Mucosa of gallbladder (tissue), 1 donor: ENCODE data around the gene WT1. TPM values are rescaled to one million over a fixed set of nuclear protein-coding genes. Genes with fewer than 3 reads are reported as not detected.
"Not testable (repeated sequence)": the region's sequence is repeated elsewhere in the genome, so short reads cannot be mapped to it uniquely, and the experiment has no call there.

Source experiments
- DNase-seq: peaks from one replicate; pipeline ENCODE4 v3.0.0-alpha.2; 2020; ENCODE audit warnings: low spot score
- total RNA-seq: library from RNA; stranded (reverse); gene quantifications from one replicate; pipeline ENCODE4 v1.2.1, GENCODE V29; 2021
- donor health status: DM: no; HTN: no; CAD: no.

Gene WT1
- 0.17 TPM for total RNA-seq

DNA sequence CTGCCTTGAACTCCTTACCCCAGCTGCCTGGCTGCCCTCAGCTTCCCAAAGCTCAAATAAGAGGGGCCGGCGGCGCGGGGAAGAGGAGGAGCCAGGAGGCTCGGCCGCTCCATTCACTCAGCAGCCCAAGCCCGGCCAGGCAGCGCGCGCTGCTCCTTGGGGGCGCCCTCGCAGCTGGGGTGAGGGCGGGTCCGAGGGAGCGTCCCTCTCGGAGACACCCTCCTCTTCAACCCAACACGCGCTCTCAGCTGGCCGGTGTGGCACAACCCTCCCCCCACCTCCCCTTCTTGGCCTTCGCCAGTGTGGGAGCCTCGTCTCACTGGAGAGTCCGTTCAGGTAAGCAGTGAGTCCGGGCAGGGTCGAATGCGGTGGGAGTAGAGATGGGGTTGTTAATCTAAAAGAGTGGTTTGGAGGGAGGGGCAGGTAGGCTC, at the start of gene WT1:
Gene WT1 (minus strand): TSS at position 29 of the 431 bp plus-strand sequence.
- DNase-seq = no peak

DNA sequence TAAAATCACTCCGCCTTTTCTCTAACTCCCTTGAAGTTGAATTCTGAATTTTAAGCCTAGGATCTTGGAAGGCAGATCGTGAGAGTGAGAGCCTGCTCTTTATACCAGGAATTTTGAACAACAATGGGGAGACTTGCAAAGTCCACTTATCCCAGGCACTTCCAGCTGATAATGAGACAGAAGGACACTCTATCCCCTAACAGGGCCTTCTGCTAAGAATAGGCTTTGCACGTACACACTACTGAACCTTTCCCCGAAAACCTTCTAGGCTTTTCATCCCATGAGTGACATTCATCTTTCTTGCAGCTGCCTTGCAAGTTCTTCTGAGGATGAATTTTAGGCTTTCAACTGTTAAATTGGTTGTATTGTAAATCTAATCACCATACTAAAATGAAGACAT, 44.0 kb upstream of the WT1 start:
- no peak for DNase-seq

DNA sequence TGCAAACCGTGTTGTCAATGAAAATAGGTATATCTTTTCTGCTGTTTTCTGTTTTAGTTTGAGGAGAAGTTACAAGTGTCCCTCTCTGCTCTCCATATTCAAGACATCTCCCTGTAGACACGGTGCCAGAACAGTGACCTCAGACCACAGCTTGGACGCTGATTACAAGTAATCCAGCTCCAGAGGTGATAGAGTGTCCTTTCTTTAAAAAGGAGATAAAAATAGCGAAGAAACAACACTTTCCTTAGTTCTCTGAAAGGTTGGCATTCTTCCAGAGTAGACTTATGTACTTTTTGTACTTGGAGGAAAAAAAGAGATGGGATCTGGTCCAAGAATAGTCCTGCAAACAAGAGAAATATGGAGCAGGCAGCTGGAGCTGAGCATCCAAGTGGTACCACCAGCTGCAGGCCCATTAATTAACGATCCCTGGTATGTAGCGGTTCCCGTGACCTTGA, 43.0 kb upstream of the WT1 start:
- no peak for DNase-seq

DNA sequence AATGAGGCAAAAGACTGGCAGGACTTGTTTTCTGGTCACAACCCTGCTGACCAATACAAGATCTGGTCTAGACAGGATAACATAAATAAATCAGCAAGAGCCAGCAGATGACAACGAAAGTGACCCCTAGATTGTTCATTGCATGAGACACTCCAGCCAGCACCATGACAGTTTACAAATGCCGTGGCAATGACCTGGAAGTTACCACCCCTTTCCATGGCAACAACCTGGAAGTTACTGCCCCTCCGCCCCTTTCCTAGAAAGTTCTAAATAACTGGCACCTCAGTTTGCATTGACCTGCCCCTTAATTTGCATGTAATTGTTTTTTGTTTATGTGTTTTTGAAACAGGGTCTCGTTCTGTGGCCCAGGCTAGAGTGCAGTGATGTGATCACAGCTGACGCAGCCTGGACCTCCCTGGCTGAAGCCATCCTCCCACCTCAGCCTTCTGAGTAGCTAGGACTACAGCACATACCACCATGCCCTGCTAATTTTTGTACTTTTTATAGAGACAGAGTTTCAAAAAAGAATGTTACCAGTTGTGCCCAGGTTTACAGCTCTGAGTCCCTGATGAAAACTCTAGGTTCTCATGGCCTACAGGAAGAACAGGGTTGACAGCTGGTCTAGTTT, 38.1 kb upstream of the WT1 start:
- DNase-seq = no peak

DNA sequence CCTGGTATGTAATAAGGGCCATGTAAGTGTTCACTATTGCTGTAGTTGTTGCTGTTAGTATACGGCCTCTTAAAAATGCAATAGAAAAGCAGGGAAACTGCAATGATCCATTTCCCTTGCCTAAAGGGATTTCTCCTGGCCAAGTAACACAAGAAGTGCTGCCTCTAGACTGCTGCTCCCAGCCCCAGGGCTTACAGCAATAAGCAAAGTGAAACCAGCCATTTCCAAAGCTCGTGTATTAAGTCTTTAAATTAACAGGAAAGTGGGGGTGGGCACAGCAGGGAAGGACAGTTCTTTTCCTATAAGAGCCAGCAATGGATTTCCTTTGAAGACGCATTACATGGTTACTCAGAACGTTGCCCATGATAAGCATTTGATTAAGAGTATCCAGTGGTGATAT, 36.9 kb upstream of the WT1 start:
- no peak for DNase-seq

DNA sequence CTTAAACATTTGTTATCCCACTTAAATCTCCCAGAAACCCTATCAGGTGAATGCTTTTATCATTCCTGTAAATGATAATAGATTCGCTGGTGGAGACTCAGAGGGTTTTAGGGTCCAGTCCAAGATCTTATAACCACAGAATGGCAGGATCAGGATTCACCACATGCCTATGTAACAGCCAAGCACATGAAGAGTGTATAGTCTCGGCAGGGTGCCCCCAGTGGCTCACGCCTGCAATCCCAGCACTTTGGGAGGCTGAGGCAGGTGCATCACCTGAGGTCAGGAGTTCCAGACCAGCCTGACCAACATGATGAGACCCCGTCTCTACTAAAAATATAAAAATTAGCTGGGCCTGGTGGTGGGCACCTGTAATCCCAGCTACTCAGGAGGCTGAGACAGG, 36.2 kb upstream of the WT1 start:
- not testable (repeated sequence) for DNase-seq

DNA sequence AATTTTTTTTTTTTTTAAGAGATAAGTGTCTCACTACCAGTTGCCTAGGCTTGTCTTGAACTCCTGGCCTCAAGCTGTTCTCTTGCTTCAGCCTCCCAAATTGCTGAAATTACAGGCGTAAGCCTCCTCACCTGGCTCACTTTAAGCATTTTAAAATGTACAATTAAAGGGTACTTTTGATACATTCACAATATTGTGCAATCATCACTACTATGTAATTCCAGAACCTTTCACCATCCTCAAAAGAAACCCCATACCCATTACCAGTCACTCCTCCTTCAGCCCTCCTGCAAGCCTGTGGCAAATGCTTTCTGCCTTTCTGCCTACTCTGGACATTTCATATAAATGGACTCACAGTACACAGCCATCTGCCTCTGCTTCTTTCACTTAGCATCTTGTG, 34.5 kb upstream of the WT1 start:
- no peak for DNase-seq

DNA sequence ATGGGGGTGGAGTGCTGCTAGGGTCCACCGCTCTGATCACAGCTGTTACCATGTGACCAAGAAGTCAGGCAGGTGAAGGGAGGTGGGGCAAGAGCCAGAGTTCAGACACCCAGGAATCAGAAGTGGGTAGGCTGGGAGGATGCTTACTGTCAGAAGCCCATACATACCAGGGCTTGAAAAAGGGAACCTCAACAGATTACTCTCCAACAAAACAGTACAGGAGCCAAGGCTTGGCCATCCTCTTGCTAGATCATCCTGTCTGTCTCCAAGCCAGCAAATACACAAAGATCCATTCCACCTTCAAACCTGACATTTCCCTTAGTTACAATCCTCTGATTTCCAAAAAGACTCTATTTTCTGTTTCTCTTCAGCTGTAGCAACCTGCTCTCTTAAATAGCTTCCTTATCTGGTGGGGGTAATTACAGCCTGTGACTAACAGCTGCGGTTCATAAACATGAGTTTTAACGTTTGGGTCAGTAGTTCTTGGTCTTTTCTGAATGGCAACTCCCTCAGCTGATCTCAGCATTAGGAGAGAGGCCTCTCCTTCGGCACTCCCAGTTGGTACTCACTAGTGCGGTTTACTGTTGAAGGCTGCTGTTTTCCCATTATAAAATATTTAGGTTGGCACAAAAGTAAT, 31.1 kb upstream of the WT1 start:
- DNase-seq = no peak

DNA sequence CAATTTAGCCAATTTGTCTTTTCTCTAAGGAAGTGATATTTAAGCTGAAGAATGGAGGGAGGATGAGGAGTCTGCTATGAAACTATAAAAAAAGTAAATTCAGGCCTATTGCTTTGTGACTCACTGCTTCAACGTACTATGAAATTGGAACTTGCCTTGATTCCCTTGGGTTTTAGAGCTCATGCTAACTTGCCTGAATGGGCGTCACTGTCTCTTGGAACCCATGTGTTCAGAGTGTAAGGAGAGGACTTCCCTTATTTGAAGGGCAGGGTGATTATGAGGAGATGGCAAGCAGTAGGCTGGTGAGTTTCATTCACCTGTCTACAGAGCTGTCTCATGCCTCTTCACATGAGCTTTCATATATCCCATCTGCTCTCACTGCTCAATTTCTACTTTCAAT, 28.7 kb upstream of the WT1 start:
- DNase-seq = no peak

DNA sequence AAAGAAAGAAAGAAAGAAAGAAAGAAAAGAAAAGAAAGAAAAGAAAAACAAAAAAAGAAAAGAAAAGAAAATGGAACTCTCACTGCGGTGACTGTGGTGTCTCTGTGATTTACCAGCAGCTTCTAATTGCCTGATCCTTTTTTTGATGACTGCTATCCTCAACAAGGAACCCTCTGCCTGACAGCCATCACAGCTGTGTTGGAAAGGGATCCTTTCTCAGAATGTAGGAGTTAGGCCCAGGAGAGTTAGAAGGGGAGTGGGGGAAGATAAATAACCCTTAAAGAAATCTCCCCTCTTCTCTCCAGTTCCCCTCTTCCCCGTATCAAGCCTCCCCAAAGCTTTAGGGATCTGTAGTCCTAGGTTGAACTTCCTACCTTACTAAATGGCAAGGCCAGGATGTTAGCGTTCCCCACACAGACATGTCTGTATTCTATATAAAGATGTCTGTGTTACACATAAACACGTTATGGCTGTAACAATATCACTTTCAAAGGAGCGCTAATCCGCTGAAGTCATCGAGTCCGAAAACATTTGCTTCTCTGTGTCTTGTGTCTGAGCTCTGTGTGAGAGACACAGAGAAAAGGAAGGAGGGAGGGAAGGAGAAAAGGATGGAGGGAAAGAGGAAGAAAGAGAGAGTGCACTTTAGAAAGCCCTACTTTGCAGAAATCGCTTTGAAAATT, 26.8 kb upstream of the WT1 start:
- DNase-seq = no peak

DNA sequence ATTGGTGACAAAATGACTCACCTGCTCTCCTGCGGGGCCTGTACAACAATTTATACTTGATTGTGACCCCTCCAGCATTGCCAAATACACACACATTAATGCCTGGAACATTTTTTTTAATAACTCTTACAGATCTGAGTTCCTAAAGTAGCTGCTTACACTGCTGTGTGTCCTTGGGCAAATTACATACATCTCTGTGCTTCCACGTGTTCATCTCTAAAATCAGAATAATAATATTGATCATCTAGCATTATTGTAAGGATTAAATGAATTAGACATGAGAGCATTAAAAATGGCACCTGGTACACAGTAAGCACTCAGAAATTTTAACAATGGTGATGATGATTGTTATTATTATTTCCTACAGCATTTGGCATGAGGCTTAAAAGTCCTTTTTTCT, 21.5 kb upstream of the WT1 start:
- DNase-seq = no peak

DNA sequence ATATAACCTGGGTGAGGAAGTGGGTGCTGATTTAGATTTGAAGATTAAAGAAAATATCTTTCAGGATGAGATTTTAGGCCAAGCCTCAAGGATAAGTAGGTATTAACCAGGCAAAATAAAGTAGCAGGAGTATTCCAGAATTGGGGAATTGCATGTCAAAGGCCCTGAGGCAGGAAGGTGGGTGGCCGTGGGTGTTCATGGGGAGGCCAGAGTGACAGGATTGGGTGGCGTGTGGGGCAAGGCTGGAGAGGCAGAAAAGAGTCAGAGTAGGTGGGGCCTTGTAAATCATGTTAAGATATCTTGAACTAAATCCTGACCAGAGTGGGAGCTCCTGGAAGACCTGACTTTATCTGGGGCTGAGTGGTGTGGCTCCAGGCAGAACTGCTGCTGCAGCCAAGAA, 19.7 kb upstream of the WT1 start:
- no peak for DNase-seq

DNA sequence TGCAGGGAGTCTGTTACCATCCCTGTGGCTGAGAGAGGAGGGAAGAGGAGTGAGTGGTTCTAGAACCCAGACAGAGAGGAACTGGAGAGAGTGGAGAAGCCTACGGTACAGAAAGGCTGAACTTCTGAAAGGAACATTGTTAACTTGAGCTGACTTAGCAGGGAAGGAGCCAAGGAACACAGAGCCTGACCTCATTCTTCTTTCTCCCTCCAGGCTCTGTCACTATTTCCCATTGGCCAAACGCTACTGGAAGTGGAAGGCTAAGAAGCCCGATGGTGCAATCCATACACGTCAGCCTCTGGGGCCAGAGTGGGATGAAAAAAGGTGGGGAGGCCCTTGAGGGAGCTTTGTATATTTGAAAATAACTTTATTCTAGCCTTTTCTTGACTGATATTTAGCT, 16.5 kb upstream of the WT1 start:
- DNase-seq = no peak

DNA sequence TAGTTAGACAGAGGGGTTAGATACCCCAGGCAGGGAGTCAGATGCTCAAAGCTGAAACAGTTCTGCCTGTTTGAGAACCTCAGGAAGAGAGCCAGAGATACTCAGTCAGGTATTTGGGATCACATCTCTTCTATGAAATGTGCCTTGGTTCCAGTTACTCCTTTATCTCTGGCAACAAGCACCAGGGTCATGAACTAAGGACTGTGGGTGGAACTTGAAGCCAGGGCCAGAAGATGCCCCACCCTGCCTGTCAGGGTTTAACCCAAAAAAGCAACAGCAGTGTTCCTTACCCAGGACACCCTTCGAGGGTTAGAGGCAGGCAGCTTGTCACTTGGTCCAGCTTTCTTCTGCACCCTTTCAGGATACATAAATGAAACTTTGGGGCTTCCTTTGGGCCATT, 15.0 kb upstream of the WT1 start:
- DNase-seq = no peak

DNA sequence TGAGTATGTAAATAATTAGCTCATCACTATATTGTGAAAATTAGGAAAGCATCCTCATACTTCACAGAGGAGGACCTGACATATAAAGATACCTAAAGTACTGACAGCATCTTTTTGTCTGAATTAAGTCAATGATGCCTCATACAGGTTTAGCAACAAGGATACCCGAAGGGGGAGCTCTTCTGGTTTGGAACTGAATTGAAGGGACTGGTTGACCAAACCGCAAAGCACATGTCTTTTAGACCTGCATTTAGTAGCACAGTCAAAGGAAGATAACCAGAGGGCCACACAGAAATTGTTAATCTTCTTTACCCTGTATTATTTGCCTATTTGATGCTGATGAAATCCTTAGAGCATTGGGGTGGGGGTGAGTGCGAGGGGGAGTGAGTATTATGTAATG, 12.9 kb upstream of the WT1 start:
- DNase-seq = no peak

DNA sequence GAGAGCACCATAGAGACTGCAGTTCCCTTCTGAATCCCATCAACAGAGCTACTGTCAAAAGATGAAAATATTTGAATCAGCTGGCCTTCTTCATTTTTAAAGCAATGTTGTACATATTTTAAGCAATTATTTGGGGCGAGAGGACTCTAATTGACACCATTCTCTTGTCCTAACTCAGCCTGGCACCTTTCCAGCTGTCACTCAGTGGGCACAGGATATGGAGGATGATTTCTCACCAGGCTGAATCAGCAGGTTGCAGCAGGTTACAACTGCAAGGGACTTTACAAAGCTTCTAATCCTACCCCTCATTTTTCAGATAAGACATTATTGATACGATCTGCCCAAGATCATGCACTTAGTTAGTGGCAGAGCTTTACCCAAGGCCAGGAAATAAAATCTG, 11.9 kb upstream of the WT1 start:
- no peak for DNase-seq

DNA sequence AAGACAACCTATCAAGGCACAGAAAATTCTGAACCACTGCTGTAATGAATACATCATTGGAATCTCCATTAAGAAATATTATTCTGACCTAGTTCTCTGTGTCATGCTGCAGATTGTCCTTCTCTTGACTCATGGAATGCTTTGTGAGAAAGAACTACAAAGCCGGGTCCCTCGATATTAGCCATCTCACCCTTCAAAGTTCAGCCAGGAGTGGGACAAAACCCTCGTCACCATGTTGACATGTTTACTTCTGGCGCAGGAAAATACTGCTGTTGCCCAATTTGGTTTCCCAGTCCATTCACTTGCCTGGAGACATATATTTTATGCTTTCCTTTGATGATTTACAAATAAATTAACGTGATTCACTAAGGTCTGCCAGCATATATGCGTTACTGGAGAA, 10.9 kb upstream of the WT1 start:
- no peak for DNase-seq

DNA sequence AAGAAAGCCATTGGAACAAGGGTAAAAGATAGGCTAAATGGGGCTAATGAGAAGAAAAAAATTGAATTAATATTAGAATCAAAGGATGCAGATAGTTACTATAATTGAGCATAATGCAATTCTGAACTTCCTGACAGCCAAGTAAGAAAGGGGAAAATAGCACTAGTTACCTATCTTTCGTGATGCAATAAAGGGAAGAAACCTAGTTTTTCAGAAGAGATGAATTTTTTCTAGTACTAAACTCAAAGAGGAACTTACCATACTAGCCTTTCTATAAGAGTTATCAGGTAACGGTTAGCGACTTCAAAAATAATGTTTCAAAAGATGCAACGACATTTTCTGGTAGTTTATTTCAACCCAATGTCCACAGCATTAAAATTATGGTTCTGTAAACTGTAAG, 8.8 kb upstream of the WT1 start:
- no peak for DNase-seq

DNA sequence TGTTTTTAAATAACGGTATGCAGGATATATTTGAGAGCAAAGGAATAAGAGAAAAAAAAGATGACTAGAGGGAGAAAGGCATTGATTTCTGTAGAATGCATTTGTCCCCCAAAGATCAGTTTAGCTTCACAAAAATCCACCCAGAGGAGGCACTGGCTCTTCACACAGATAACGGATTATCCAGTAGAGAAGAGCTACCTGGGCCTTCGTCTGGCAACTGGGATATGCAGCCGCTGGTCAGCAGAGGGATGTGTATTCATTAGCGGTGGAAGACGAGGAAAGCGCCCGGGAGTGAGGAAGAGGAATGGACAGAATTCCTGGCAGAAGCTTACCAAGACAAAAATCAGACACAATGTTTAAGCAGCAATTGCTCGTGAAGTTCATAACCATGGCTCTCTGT, 5.6 kb upstream of the WT1 start:
- DNase-seq = no peak

DNA sequence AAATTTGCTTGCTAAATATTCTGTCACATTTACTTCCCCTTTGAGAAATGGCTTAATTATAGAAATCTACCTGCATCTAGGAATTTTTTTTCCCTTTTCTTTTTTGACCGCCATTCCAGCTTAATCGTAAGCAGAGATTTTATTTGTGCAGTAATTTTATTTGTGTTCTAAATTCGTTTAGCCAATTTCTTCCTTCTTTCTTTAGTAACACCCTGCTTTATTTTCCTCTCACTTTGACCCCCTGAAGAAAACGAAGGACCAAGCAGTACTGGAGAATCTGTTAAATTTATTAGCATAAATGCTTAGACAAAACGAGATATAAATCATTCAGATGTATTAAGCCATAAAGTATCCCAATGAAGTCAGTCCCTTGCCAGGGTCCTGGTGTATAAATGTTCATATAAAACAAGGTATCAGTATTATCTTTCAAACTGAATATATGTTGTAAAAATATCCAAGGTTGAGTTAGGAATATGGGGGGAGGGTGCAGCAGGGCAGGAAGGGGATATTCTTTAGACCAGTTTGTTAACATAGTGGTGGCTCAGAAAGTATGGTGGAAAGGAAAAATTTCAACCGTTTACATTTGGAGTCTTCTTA, 5.1 kb upstream of the WT1 start:
- no peak for DNase-seq

DNA sequence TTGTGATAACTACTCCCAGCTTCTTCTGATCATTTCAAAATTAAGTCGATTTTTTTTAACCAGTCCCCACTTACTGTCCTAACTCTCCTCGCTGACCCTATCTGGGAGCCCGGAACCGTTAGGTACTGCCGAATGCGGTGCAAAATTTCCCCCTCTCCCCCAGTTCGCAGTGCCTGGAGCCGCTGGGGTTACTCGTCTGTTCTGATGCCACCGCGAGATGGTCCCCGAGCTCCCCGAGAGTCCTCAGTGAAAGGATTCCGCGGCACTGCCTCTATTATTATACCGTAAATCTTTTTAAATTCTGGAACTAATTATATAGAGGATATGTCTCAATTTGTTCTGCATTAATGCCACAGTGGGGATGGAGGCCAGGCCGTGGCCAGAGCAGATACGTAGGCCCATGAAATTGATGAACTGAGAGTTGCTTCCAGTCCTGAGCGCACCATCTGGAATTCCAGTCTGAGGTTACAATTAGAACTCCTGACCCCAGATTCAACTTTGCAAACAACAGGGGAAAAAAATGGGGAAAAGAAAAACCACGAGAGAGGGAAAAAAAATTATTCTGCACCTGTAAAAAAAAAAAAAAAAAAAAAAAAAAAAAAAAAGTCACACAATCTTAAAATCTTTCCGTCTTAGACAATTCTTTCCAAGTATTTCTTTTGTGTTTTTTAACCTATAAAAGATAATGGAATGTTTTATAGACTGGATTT, 4.3 kb upstream of the WT1 start:
- DNase-seq = no peak

DNA sequence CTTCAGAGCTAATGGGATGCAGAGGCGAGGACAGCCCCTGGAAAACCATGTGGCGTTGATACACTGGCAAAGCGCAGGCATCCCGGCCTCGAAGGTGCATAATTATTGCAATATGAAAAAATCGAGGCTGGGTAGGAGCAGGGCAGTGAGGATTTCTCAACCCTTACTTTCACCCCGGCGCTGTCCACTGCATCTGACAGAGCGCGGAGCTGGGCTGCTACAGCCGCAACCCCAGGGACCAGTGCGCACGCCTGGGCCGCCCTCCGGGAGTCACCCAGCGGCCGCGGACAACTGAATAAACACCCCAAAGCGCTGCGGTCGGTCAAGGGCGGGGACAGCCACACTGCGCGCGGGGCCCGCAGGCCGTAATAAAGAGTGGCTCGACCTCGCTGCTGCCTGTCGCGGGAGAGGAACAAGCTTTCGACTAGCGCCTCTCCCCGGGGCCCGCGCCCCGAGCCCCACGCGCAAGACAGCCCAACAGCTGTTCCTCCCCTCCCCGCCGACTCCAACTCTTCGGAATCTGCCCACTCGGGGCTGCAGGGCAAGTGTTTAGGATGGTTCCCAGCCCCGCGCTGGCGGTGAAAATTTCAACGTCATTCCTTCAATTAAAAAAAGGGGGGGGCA, 3.6 kb upstream of the WT1 start:
- no peak for DNase-seq
